Progenitor cell of endocrine pancreas (in vitro differentiated cells): ENCODE results near the gene SLC16A2. TPM values are rescaled to one million over a fixed set of nuclear protein-coding genes. Genes with fewer than 3 reads are reported as not detected.
"Not testable (repeated sequence)": the region's sequence is repeated elsewhere in the genome, so short reads cannot be mapped to it uniquely, and the experiment has no call there.

Experiments used
- DNase-seq: peaks from one replicate; pipeline ENCODE4 v3.0.0; 2021; ENCODE audit warnings: low spot score; ENCODE audit not compliant: unreplicated experiment
- H3K27ac Mint-ChIP-seq: 2 replicates; pipeline ENCODE4 v1.8.0; 2021; ENCODE audit warnings: mild to moderate bottlenecking, moderate library complexity, mixed read lengths
- H3K27me3 Mint-ChIP-seq: 2 replicates; pipeline ENCODE4 v1.8.0; 2021; ENCODE audit warnings: mixed read lengths
- H3K36me3 Mint-ChIP-seq: 2 replicates; pipeline ENCODE4 v1.8.0; 2022; ENCODE audit warnings: mixed read lengths; ENCODE audit not compliant: insufficient read depth
- H3K4me1 Mint-ChIP-seq: 2 replicates; pipeline ENCODE4 v1.8.0; 2021; ENCODE audit warnings: low read depth, mixed read lengths
- H3K4me3 Mint-ChIP-seq: 2 replicates; pipeline ENCODE4 v1.8.0; 2021; ENCODE audit warnings: low read depth, mild to moderate bottlenecking, moderate library complexity, mixed read lengths
- H3K9me3 Mint-ChIP-seq: 2 replicates; pipeline ENCODE4 v1.8.0; 2021; ENCODE audit warnings: low read depth, mixed read lengths
- CTCF ChIP-seq: fragments of 200-600 bp; sonication (generic); IDR thresholded peaks from one replicate; pipeline ENCODE4 v1.5.0; 2021; ENCODE audit warnings: antibody characterized with exemption, mild to moderate bottlenecking; ENCODE audit not compliant: unreplicated experiment
- total RNA-seq: library from RNA; stranded (reverse); gene quantifications from 2 replicates; pipeline ENCODE4 v1.2.1, GENCODE V29; 2021

Gene SLC16A2
- total RNA-seq, 1 donor from 2014 or later = 9.0 TPM

GRCh38 chrX:74450803-74451449, 29.6 kb downstream of the SLC16A2 start:
- no peaks in the 10 kb centered on the region for H3K27me3 Mint-ChIP-seq
- H3K27ac Mint-ChIP-seq = no peak overlapping the region
- H3K4me1 Mint-ChIP-seq = no peaks in the 10 kb centered on the region
- no peak overlapping the region for H3K4me3 Mint-ChIP-seq
- peaks cover 14% of the 10 kb centered on the region for H3K9me3 Mint-ChIP-seq
- no peaks in the 10 kb centered on the region for H3K36me3 Mint-ChIP-seq
- no peak for TF ChIP-seq CTCF
- no peak for DNase-seq

GRCh38 chrX:74451450-74452198, 30.3 kb downstream of the SLC16A2 start:
- no peak for DNase-seq
- no peak for TF ChIP-seq CTCF
- no peak overlapping the region for H3K4me3 Mint-ChIP-seq
- H3K36me3 Mint-ChIP-seq = no peaks in the 10 kb centered on the region
- H3K27me3 Mint-ChIP-seq = no peaks in the 10 kb centered on the region
- no peak overlapping the region for H3K27ac Mint-ChIP-seq
- H3K9me3 Mint-ChIP-seq = peaks cover 16% of the 10 kb centered on the region
- H3K4me1 Mint-ChIP-seq = no peaks in the 10 kb centered on the region

- Mint-ChIP-seq H3K4me1 (no peaks in the 10 kb centered on the region), H3K9me3 (peaks cover 16% of the 10 kb centered on the region), H3K36me3 (no peaks in the 10 kb centered on the region), H3K27ac (no peak overlapping the region), H3K4me3 (no peak overlapping the region), H3K27me3 (no peaks in the 10 kb centered on the region)
- no peak for TF ChIP-seq CTCF
- no peak for DNase-seq
Observed at GRCh38 chrX:74452199-74452481, 30.8 kb downstream of the SLC16A2 start.

GRCh38 chrX:74453178-74453577, 31.9 kb downstream of the SLC16A2 start:
- no peaks in the 10 kb centered on the region for H3K27me3 Mint-ChIP-seq
- DNase-seq = no peak
- H3K9me3 Mint-ChIP-seq = peaks cover 16% of the 10 kb centered on the region
- no peaks in the 10 kb centered on the region for H3K36me3 Mint-ChIP-seq
- H3K4me1 Mint-ChIP-seq = no peaks in the 10 kb centered on the region
- H3K4me3 Mint-ChIP-seq = no peak overlapping the region
- no peak overlapping the region for H3K27ac Mint-ChIP-seq
- TF ChIP-seq CTCF = no peak

GRCh38 chrX:74454233-74454632, 32.9 kb downstream of the SLC16A2 start:
- H3K4me3 Mint-ChIP-seq, DNase-seq, H3K36me3 Mint-ChIP-seq, H3K27ac Mint-ChIP-seq, H3K4me1 Mint-ChIP-seq, H3K27me3 Mint-ChIP-seq: not testable (repeated sequence)
- H3K9me3 Mint-ChIP-seq = peaks cover 13% of the 10 kb centered on the region

- Mint-ChIP-seq H3K36me3 (no peaks in the 10 kb centered on the region), H3K27me3 (no peaks in the 10 kb centered on the region), H3K27ac (no peak overlapping the region), H3K4me3 (no peak overlapping the region), H3K9me3 (peaks cover 10% of the 10 kb centered on the region), H3K4me1 (no peaks in the 10 kb centered on the region)
- DNase-seq = no peak
- no peak for TF ChIP-seq CTCF
Observed at GRCh38 chrX:74458736-74459135, 37.4 kb downstream of the SLC16A2 start.
